GM21737 (cell line): ENCODE measurements around the gene CYP4A11.
"Not testable (repeated sequence)": the region's sequence is repeated elsewhere in the genome, so short reads cannot be mapped to it uniquely, and the experiment has no call there.

Experiments
- ATAC-seq: cut with Tn5 transposase; IDR thresholded peaks from one replicate; pipeline ENCODE4 v1.9.1; 2021; ENCODE audit warnings: mild to moderate bottlenecking, moderate library complexity; ENCODE audit not compliant: unreplicated experiment

Gene CYP4A11

GRCh38 chr1:46941135-46941694 lies at the start of gene CYP4A11:
Gene CYP4A11 (minus strand): TSS chr1:46941476. CDS start chr1:46941433, 43 bp downstream.
- no peak for ATAC-seq

GRCh38 chr1:46990541-46990940 lies 49.3 kb upstream of the CYP4A11 start:
- not testable (repeated sequence) for ATAC-seq

GRCh38 chr1:46983830-46984586 lies 42.7 kb upstream of the CYP4A11 start:
- no peak for ATAC-seq

GRCh38 chr1:46983166-46983829 lies 42.0 kb upstream of the CYP4A11 start:
- ATAC-seq = no peak

GRCh38 chr1:46969014-46969619 lies 27.8 kb upstream of the CYP4A11 start:
- no peak for ATAC-seq

GRCh38 chr1:46962272-46962671 lies 21.0 kb upstream of the CYP4A11 start:
- not testable (repeated sequence) for ATAC-seq

GRCh38 chr1:46961066-46961758 lies 19.9 kb upstream of the CYP4A11 start:
- ATAC-seq = no peak

GRCh38 chr1:46960250-46960649 lies 19.0 kb upstream of the CYP4A11 start:
- no peak for ATAC-seq

GRCh38 chr1:46955116-46955515 lies 13.8 kb upstream of the CYP4A11 start:
- ATAC-seq = not testable (repeated sequence)

GRCh38 chr1:46953847-46954246 lies 12.6 kb upstream of the CYP4A11 start:
- ATAC-seq = not testable (repeated sequence)

GRCh38 chr1:46949417-46949666 lies 8.1 kb upstream of the CYP4A11 start:
- not testable (repeated sequence) for ATAC-seq

- no peak for ATAC-seq
Observed at GRCh38 chr1:46948629-46949416, 7.5 kb upstream of the CYP4A11 start.

- not testable (repeated sequence) for ATAC-seq
Observed at GRCh38 chr1:46947706-46948105, 6.4 kb upstream of the CYP4A11 start.

- no peak for ATAC-seq
Observed at GRCh38 chr1:46942086-46942485, 810 bp upstream of the CYP4A11 start.

GRCh38 chr1:46940307-46940706 lies 969 bp downstream of the CYP4A11 start:
- no peak for ATAC-seq

- no peak for ATAC-seq
Observed at GRCh38 chr1:46937270-46937669, 4.0 kb downstream of the CYP4A11 start.

GRCh38 chr1:46936788-46937187 lies 4.5 kb downstream of the CYP4A11 start:
- ATAC-seq = no peak

- not testable (repeated sequence) for ATAC-seq
Observed at GRCh38 chr1:46934852-46935251, 6.4 kb downstream of the CYP4A11 start.

- not testable (repeated sequence) for ATAC-seq
Observed at GRCh38 chr1:46932020-46932419, 9.3 kb downstream of the CYP4A11 start.

- no peak for ATAC-seq
Observed at GRCh38 chr1:46931151-46931550, 10.1 kb downstream of the CYP4A11 start.
